Coronary artery (tissue), 2 donors: ENCODE results near the gene SMAD6.

Experiments
- DNase-seq: peaks from one replicate; pipeline ENCODE4 v3.0.0-alpha.2; 2017; ENCODE audit warnings: low spot score
- H3K27ac ChIP-seq, 2 donors: fragments of 200-600 bp; sonication (generic); one replicate each; pipeline ENCODE4 v1.5.1; 2016 to 2019
- H3K4me3 ChIP-seq: fragments of 200-600 bp; sonication (generic); 2 replicates; pipeline ENCODE4 v1.5.1; 2016; ENCODE audit warnings: mild to moderate bottlenecking, moderate library complexity
- TF ChIP-seq, protein P1 (sequence below): fragments of 200-600 bp; sonication (generic); IDR thresholded peaks from one replicate; pipeline ENCODE4 v1.5.1; 2019; ENCODE audit warnings: antibody characterized with exemption

Gene SMAD6

DNA sequence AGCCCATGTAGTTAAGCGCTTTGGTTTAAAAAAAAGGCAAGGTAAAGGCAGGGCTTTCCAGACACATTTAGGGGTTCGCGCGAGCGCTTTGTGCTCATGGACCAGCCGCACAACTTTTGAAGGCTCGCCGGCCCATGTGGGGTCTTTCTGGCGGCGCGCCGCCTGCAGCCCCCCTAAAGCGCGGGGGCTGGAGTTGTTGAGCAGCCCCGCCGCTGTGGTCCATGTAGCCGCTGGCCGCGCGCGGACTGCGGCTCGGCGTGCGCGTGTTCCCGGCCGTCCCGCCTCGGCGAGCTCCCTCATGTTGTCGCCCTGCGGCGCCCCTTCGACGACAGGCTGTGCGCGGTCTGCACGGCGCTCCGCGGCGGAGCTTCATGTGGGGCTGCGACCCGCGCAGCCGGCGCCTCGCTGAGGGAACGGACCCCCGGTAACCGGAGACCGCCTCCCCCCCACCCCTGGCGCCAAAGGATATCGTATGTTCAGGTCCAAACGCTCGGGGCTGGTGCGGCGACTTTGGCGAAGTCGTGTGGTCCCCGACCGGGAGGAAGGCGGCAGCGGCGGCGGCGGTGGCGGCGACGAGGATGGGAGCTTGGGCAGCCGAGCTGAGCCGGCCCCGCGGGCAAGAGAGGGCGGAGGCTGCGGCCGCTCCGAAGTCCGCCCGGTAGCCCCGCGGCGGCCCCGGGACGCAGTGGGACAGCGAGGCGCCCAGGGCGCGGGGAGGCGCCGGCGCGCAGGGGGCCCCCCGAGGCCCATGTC is 927 bp downstream of the SMAD6 start:
- TF ChIP-seq, protein P1, sequence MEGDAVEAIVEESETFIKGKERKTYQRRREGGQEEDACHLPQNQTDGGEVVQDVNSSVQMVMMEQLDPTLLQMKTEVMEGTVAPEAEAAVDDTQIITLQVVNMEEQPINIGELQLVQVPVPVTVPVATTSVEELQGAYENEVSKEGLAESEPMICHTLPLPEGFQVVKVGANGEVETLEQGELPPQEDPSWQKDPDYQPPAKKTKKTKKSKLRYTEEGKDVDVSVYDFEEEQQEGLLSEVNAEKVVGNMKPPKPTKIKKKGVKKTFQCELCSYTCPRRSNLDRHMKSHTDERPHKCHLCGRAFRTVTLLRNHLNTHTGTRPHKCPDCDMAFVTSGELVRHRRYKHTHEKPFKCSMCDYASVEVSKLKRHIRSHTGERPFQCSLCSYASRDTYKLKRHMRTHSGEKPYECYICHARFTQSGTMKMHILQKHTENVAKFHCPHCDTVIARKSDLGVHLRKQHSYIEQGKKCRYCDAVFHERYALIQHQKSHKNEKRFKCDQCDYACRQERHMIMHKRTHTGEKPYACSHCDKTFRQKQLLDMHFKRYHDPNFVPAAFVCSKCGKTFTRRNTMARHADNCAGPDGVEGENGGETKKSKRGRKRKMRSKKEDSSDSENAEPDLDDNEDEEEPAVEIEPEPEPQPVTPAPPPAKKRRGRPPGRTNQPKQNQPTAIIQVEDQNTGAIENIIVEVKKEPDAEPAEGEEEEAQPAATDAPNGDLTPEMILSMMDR, result no peak
- peak overlapping the region; percentile 83 to 96 for H3K27ac ChIP-seq
- peak overlapping the region; percentile 93 for H3K4me3 ChIP-seq
- no peak for DNase-seq

DNA sequence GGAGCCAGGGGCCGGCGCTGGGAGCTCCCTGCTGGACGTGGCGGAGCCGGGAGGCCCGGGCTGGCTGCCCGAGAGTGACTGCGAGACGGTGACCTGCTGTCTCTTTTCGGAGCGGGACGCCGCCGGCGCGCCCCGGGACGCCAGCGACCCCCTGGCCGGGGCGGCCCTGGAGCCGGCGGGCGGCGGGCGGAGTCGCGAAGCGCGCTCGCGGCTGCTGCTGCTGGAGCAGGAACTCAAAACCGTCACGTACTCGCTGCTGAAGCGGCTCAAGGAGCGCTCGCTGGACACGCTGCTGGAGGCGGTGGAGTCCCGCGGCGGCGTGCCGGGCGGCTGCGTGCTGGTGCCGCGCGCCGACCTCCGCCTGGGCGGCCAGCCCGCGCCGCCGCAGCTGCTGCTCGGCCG is 1.5 kb downstream of the SMAD6 start:
- Histone ChIP-seq H3K4me3 (peak overlapping the region; percentile 93), H3K27ac (peak overlapping the region; percentile 83 to 96)
- no peak for DNase-seq
- TF ChIP-seq, protein P1, result no peak

DNA sequence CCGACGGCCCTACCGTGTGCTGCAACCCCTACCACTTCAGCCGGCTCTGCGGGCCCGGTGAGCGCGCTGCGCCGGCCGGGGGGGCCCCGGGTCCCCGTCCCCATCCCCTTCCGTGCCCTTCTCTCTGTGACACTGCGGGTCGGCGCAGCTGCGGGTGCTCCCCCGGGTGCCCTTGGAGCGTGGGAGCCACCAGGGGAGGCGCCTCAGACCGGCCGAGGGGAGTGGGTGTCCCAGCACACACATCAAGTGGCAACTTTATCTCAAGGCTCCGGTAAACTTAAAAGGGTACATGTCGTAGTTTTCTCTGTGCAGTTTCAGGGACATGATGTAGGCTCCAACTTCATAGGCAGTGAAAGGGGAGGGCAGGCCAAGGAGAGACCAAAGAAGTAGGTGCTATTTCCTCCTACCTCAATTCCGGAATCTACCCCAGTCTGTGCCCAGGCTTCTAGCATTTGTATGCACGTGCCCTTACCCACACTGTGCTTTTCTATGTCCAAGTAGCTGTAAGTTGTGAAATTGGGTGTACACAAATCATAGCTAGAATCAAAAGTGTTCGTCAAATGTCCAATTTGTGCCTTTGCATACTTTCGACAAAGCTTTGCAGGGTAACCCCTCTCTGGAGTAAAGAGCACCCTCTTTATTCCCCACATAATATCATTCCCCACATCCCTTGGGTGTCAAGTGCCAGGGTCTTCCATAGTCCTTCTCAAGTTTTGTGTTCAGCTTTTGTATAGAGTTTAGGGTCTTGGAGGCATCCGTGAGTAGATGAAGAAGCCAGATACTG is 2.2 kb downstream of the SMAD6 start:
- no peak for DNase-seq
- H3K4me3 ChIP-seq, result peak overlapping the region; percentile 93
- TF ChIP-seq, protein P1, result no peak
- H3K27ac ChIP-seq, result peak overlapping the region; percentile 83 to 96

DNA sequence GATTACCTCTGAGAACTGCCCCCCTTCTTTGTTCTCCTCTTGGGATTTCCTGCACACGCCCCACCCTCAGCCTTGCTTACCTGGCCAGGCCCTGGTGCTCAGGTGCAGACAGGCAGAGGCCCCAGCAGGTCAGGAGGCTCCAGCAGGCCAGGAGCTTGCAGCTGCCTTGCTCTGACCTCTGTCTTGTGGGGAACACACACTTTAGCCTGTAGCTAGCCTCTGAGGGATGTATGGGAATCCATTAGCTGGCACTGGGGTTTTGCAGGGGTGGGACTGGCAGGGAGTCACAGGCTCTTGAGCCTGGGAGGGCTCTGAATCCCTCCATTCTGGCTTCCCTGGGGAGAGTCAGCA is 2.7 kb downstream of the SMAD6 start:
- Histone ChIP-seq H3K27ac (peak overlapping the region; percentile 83 to 96), H3K4me3 (peak overlapping the region; percentile 93)
- TF ChIP-seq, protein P1, result no peak
- DNase-seq, result no peak

DNA sequence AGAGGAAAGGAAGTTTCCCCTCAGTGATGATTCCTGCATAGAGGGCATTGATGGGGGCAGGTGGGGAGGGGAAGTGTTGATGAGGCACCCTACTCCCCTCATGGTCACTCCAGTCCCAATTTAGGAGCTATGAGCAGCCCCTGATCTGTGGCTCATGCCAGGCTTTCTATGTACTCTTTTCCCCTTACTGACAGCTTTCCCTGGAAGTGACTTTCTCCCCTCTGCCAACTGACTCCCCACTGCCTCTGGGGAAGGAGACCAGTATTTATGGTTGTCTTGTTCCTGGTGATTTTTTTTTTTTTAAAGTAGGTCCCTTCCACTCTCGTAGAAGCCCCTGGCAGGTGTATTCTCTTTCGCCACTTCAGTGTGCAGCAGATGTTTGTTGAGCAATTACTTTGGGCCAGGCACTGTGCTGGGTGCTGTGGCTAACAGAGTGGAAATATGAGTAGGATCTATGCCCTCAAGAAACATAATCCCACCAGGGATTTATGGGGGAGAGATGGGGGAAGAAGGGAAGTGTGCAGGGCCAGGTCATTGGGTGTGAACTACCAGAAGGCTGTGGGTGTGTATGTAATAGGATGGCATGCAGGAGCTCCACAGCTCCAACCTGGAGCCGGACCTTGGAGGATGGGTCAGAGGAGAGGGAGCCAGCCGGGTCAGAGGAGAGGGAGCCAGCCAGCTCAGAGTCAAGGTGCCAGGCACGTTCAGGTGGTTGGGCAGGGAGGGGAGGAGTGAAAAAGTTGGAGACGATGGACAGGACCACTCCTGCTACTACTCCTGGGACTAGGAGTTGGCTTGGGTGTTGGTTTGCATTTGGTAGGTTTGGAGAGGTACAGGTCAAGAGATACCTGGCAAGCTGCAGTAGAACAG is 3.5 kb downstream of the SMAD6 start:
- peak overlapping the region; percentile 83 to 96 for H3K27ac ChIP-seq
- H3K4me3 ChIP-seq, result peak overlapping the region; percentile 93
- no peak for DNase-seq
- TF ChIP-seq, protein P1, result no peak

DNA sequence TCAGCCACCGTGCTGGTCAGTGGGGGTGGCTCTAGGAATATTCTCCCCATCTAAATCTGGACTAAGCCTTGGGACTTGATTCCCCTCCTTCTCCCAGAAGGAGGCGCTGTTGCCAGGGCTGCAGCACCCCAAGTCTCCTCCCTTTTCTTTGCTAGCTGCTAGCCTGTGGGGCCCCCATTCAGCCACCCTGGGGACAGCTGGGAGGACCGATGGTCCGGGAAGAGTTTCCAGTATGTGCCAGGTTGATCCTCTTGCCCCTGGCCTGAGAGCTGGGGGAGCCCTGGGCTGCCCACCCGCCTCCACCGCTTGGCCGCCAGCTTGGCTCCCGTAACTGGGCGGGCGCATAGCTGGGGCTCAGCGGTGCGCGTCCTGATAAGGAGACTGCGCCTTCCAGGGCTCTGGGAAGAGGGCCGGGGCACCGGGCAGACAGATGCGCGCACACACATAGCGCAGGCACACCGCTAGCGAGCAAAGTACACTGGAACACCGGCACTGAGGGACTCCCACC is 4.2 kb downstream of the SMAD6 start:
- TF ChIP-seq, protein P1, result peak; percentile 47
- DNase-seq, result no peak
- peak overlapping the region; percentile 93 for H3K4me3 ChIP-seq
- H3K27ac ChIP-seq, result peak overlapping the region; percentile 76 to 96
